Measurements from ENCODE around the gene ATP13A1. TPM values are rescaled to one million over a fixed set of nuclear protein-coding genes. Genes with fewer than 3 reads are reported as not detected.

The ATP13A1 gene
- total RNA-seq, 1 donor, result 35.1 TPM

DNA sequence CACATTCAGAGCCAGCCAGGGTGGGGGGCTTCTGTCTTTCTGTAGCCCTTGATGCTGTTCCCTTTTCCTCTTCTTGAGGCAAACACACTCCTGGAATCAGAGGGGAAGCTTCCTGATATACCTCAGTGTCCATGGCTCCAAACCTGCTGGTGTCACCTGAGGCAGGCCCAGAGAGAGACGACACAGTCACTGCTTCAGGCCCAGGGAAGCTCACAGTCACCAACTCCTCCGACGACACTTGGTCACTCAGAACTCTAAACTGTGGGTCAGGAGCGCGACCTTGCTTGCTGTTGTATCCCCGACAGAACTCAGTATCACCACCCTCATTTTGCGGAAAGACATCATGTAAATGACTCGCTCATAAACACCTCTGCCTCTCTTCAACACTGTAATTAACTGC is 1.1 kb downstream of the ATP13A1 start:
- no peak for DNase-seq (ENCODE audit: low read depth)
- H3K4me3 ChIP-seq (ENCODE audit: low read depth, low read length), result peak overlapping the region; percentile 99
- no peak for TF ChIP-seq CTCF (IDR thresholded peaks at IDR 0.05; ENCODE audit: insufficient read depth, low read length)

DNA sequence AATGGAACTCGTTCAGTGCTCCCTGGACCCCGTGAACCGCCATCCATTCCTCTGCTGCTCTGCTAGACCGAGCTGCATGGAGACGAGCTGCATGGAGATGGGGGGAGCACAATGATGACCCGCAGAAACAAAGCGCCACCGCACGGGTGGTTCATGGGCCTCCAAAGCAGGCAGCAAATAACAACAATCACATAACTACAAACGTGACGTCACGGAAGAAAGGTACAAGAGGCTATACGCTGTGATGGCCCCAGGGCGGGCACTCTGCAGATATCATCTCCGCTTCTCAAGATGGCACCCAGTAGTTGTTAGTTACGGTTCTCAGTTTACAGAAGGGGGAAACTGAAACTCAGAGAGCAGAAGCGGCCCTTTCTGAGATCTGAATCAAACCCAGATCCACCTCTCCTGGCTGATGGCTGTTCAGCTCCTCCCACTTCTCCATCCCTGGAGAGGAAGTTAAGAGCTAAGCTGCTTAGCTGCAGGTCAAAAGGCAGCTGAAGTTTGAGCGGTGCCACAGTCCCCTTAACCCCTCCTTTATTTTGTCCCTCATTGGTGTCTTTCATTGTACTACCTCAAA is 1.7 kb downstream of the ATP13A1 start:
- no peak for DNase-seq (ENCODE audit: low read depth)

DNA sequence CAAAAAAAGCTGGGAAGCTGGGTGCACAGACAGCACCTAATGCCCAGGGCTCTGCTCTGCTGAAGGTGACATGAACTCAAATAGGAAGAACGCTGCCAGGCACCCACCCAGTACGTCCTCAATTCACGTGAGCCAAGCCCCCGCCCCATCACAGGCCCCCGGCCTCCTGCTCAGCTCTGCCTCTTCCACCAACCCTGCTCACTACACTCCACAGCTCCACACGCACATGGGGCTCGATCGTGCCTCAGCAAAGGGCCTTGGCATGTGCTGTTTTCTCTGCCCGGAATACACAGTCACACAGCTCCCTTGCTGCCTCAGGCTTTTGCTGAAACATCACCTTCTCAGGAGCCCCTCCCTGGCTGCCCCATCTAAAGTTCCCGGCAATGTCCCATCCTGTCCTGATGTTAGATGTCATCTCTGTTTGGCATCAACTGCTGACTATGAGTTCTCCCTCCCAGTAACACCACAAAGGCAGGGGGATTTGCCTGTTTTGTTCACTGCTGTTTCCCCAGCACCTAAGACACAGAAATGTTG is 2.3 kb downstream of the ATP13A1 start:
- peak overlapping the region; percentile 99 for H3K4me3 ChIP-seq (ENCODE audit: low read depth, low read length)

More for the DNA sequence above, 1.7 kb downstream of the ATP13A1 start:
- TF ChIP-seq CTCF (IDR thresholded peaks at IDR 0.05; ENCODE audit: insufficient read depth, low read length), result no peak
- peak overlapping the region; percentile 99 for H3K4me3 ChIP-seq (ENCODE audit: low read depth, low read length)

DNA sequence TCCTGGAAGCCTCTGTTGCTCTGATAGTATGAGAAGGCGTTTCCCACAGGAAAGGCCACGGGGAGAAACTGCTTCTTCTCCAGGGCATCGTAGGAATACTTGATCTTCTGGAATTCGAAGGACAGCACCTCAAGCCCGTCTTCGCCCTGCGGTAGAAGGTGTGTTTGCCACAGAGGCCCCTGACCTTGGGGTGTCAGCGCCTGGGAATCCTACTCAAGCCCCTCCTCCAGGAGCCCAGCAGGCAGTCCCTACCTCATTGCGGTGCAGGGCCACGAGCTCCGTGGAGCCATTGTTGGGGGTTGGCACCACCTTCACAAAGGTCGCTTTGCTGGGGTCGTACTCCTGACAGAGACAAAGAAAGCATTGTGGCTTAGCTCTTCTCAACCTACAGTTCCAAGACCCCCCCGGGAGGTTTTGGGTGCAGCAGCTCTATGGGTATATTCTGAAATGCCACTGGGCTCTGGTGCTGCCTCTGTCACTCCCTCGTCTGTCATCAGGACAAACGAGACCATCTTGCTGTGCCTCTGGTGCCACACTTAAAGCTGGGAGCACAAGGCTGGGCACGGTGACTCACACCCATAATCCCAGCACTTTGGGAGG is 3.7 kb downstream of the ATP13A1 start:
- no peak for TF ChIP-seq CTCF (IDR thresholded peaks at IDR 0.05; ENCODE audit: insufficient read depth, low read length)
- H3K4me3 ChIP-seq (ENCODE audit: low read depth, low read length), result no peak overlapping the region
- DNase-seq (ENCODE audit: low read depth), result no peak

More for the DNA sequence above, 2.3 kb downstream of the ATP13A1 start:
- TF ChIP-seq CTCF (IDR thresholded peaks at IDR 0.05; ENCODE audit: insufficient read depth, low read length), result no peak
- no peak for DNase-seq (ENCODE audit: low read depth)

GRCh38 chr19:19657397-19657783 is 6.1 kb downstream of the ATP13A1 start:
- DNase-seq (ENCODE audit: low read depth), result no peak
- no peak overlapping the region for H3K4me3 ChIP-seq (ENCODE audit: low read depth, low read length)
- TF ChIP-seq CTCF (IDR thresholded peaks at IDR 0.05; ENCODE audit: insufficient read depth, low read length), result no peak

DNA sequence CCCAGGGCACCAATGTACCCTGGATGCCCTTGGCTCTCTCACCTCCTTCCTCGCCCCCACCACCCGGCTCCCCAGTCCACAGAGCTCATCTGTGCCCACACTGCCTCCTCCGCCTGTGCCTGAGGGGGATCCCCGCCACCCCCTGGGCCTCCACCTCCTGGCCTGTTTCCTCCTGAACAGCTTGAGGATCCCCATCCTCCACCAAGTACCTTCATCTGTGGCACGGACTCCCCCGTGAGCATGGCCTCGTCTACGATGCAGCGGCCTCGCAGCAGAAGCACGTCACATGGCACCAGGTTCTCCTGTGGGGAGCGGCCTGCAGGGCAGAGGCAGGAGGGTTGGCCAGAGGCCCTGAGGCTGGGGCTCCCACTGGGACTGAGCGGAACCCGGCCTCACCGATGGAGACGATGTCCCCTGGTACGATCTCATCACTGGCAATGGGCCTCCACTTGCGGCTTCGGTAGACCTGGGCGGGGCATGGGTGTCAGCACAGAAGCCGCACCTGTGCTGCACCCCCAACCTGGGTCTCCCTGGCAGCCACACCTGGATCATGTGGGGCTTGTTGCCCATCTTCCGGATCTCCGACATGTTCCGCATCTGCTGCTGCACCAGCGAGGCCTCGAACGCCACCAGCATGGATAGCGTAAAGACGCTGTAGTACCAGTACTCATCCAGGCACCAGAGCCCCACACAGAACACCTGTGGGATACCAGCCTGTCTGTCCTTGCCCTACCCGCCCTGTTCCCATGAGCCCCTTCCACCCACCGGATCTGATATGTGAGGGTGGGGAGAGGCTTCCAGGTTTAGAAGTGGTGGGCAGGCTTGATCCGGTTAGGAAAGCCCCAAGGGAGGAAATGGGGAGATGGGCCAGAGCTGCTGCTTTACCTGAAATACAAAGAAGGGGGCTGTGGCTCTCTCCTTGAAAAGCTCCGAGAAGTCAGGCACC is 6.8 kb downstream of the ATP13A1 start:
- no peak overlapping the region for H3K4me3 ChIP-seq (ENCODE audit: low read depth, low read length)
- TF ChIP-seq CTCF (IDR thresholded peaks at IDR 0.05; ENCODE audit: insufficient read depth, low read length), result no peak
- DNase-seq (ENCODE audit: low read depth), result no peak
